K562 (cell line): ENCODE results near the gene PAX8. TPM values are rescaled to one million over a fixed set of nuclear protein-coding genes. Genes with fewer than 3 reads are reported as not detected.

Experiments
- ATAC-seq: fragments of 200-7000 bp; cut with Tn5 transposase; 3 replicates; pipeline ENCODE4 v1.9.1; 2020; ENCODE audit warnings: moderate library complexity
- BruUV-seq: library from RNA; stranded (reverse); fragments of 400-500 nt; replicated peaks from 2 replicates; lab custom pipeline; 2021; lab: Mats Ljungman, UMichigan
- CTCF ChIA-PET: fragments of 300-600 bp; formaldehyde crosslinking; extraction: SDS; loops from one replicate; lab custom pipeline; 2021; ENCODE audit warnings: low intra/inter-chr PET ratio; lab: Yijun Ruan, JAX
- POLR2A ChIA-PET: fragments of 300-600, 350-650 bp; sonication (Branson Sonifier 250); formaldehyde crosslinking; extraction: SDS; loops from one replicate; lab custom pipeline; 2021; ENCODE audit warnings: antibody characterized with exemption, inconsistent platforms; lab: Yijun Ruan, JAX
- DNase-seq, 4 experiments: peaks; one replicate each; pipeline versions ENCODE4 v3.0.0 to v3.0.0-alpha.2; 2011 to 2018; ENCODE audit warnings: low spot score in 3 of 4, mixed read lengths in 3 of 4; ENCODE audit errors: extremely low read depth in 1 of 4
- FAIRE-seq: peaks from 2 replicates; lab custom pipeline; 2011; peaks lifted over from hg19 to GRCh38; lab: Jason Lieb, UNC
- H2AFZ ChIP-seq: 2 replicates; pipeline ENCODE4 v1.6.0; 2011; ENCODE audit warnings: low read depth, low read length, control low read depth, inconsistent platforms
- H3K27ac ChIP-seq: fragments of 200-600 bp; 3 replicates; pipeline ENCODE4 v1.8.0; 2011; ENCODE audit warnings: low read depth, mild to moderate bottlenecking, control low read depth, inconsistent platforms, low read length, moderate library complexity, mixed read lengths; ENCODE audit errors: extremely low read depth
- H3K27me3 ChIP-seq, 2 experiments: fragments of 300-600 bp in 1 of 2; 2 replicates in 1 of 2; 3 replicates in 1 of 2; pipeline versions ENCODE4 v1.6.0 to v1.8.0; 2011; ENCODE audit warnings: inconsistent platforms in 2 of 2, low read length in 2 of 2, mild to moderate bottlenecking in 1 of 2, mixed read lengths in 1 of 2, moderate library complexity in 1 of 2; ENCODE audit not compliant: control insufficient read depth in 2 of 2, insufficient read depth in 2 of 2
- H3K36me3 ChIP-seq: fragments of 300-600 bp; 3 replicates; pipeline ENCODE4 v1.8.0; 2011; ENCODE audit warnings: mild to moderate bottlenecking, low read length, inconsistent platforms; ENCODE audit not compliant: control insufficient read depth, insufficient read depth
- H3K4me1 ChIP-seq, 2 experiments: fragments of 200-600 bp in 1 of 2; replicated peaks in 1 of 2; 2 replicates in 1 of 2; 3 replicates in 1 of 2; pipeline versions ENCODE4 v1.5.1 to v1.8.0; 2011; ENCODE audit warnings: inconsistent platforms in 2 of 2, low read length in 2 of 2, mild to moderate bottlenecking in 1 of 2, mixed read lengths in 1 of 2, moderate library complexity in 1 of 2; ENCODE audit not compliant: control insufficient read depth in 2 of 2, insufficient read depth in 2 of 2
- H3K4me2 ChIP-seq: 2 replicates; pipeline ENCODE4 v1.6.1; 2011; ENCODE audit warnings: low read length, control low read depth, inconsistent platforms, mixed read lengths; ENCODE audit not compliant: insufficient read depth
- H3K4me3 ChIP-seq: fragments of 200-600 bp; sonication (generic), shearing (Covaris generic); 2 replicates; pipeline ENCODE4 v1.5.1; 2016; ENCODE audit warnings: control low read depth, inconsistent platforms
- H3K79me2 ChIP-seq: fragments of 200-600 bp; 3 replicates; pipeline ENCODE4 v1.8.0; 2011; ENCODE audit warnings: low read length, inconsistent platforms; ENCODE audit not compliant: control insufficient read depth, insufficient read depth
- H3K9ac ChIP-seq, 2 experiments: 2 replicates each; pipeline versions ENCODE4 v1.6.0 to v1.6.1; 2011; ENCODE audit warnings: low read depth in 2 of 2, low read length in 2 of 2, control low read depth in 1 of 2, inconsistent platforms in 1 of 2, mild to moderate bottlenecking in 1 of 2, mixed read lengths in 1 of 2; ENCODE audit not compliant: insufficient read depth in 1 of 2
- H3K9me1 ChIP-seq: one replicate; pipeline ENCODE4 v1.6.0; 2011; ENCODE audit warnings: inconsistent platforms, mild to moderate bottlenecking, low read length, moderate library complexity; ENCODE audit not compliant: control insufficient read depth, insufficient read depth
- H3K9me3 ChIP-seq: replicated peaks from 2 replicates; pipeline ENCODE4 v1.5.1; 2011; ENCODE audit warnings: low read depth, low read length, inconsistent platforms; ENCODE audit not compliant: control insufficient read depth, insufficient read depth
- H4K20me1 ChIP-seq: replicated peaks from 2 replicates; pipeline ENCODE4 v1.6.1; 2011; ENCODE audit warnings: low read length, inconsistent platforms, mixed read lengths; ENCODE audit not compliant: control insufficient read depth, insufficient read depth
- ADNP ChIP-seq: fragments of 200-800 bp; sonication (Bioruptor generic); IDR thresholded peaks from 2 replicates; pipeline ENCODE4 v1.6.1; 2016; ENCODE audit warnings: missing genetic modification characterization, missing compliant biosample characterization
- C11orf30 ChIP-seq: fragments of 450-650 bp; IDR thresholded peaks from 2 replicates; pipeline ENCODE4 v1.6.1; 2016; ENCODE audit warnings: low read depth, mild to moderate bottlenecking
- MAFG ChIP-seq: fragments of 450-650 bp; conservative IDR thresholded peaks from 2 replicates; pipeline ENCODE4 v1.6.1; 2016; ENCODE audit warnings: missing genetic modification characterization, missing compliant biosample characterization
- NFE2 ChIP-seq: IDR thresholded peaks from 2 replicates; pipeline ENCODE4 v1.6.1; 2014; ENCODE audit warnings: antibody characterized with exemption, low read depth
- RBM25 ChIP-seq: fragments of 200-400 bp; formaldehyde crosslinking; IDR thresholded peaks from 2 replicates; pipeline ENCODE4 v1.6.1; 2018; ENCODE audit warnings: low read length, low read depth, moderate library complexity; ENCODE audit not compliant: severe bottlenecking
- SREBF1 ChIP-seq: fragments of 150-350 bp; IDR thresholded peaks from 2 replicates; pipeline ENCODE4 v1.6.1; 2014; ENCODE audit warnings: antibody characterized with exemption, low read depth, low read length, borderline replicate concordance
- WGBS: fragments of 100-300 bp; shearing (Covaris generic); methylation state at CpG from one replicate; pipeline ENCODE4 v1.1.6; 2016; ENCODE audit warnings: low coverage, mixed read lengths; ENCODE audit not compliant: insufficient coverage; ENCODE audit errors: missing lambda C conversion rate; 5-methylcytosine and 5-hydroxymethylcytosine counted together
- in situ Hi-C: fragments of 300-500 bp; cut with MboI; formaldehyde crosslinking; loops from 4 replicates; pipeline ENCODE4 v1.15.0; 2018; ENCODE audit warnings: inconsistent platforms, mixed read lengths
- intact Hi-C: fragments of 100-400 bp; cut with micrococcal nuclease; formaldehyde crosslinking; loops from 2 replicates; pipeline ENCODE4 v1.14.2; 2022
- polyA plus RNA-seq, 8 experiments: library from polyadenylated mRNA; depleted of rRNA in 4 of 8; stranded (reverse) in 5 of 8; unstranded in 3 of 8; fragments of >200 nt; fragmentation: Nextera tagmentation in 2 of 8; fragmentation: Illumina TruSeq in 1 of 8; extraction: Ambion mirVana in 2 of 8; extraction: Trizol in 1 of 8; gene quantifications; 2 replicates each; pipeline versions ENCODE4 v1.2.1 to v1.2.3, GENCODE V29; 2011 to 2014; ENCODE audit warnings: inconsistent platforms in 1 of 8, missing spikeins in 1 of 8
- total RNA-seq, 7 experiments: library from RNA; depleted of rRNA in 6 of 7; stranded (reverse); fragments of >200 nt in 6 of 7; fragmentation: Illumina TruSeq in 2 of 7; extraction: Trizol in 2 of 7; gene quantifications; 2 replicates each; pipeline versions ENCODE4 v1.2.1 to v1.2.3, GENCODE V29; 2011 to 2021; ENCODE audit warnings: low replicate concordance in 1 of 7
- TF ChIP-seq, protein P1 (sequence below): fragments of 250-450 bp; sonication (Bioruptor Pico); IDR thresholded peaks from 2 replicates; pipeline ENCODE4 v1.5.0; 2020; ENCODE audit warnings: mild to moderate bottlenecking, borderline replicate concordance

The PAX8 gene
- total and polyA plus RNA-seq, 9 of the 15 experiments (the other 6 are each of a cell fraction or from before 2014, with no cell fraction given) = 0.13 to 2.1 (median 0.51) TPM

DNA sequence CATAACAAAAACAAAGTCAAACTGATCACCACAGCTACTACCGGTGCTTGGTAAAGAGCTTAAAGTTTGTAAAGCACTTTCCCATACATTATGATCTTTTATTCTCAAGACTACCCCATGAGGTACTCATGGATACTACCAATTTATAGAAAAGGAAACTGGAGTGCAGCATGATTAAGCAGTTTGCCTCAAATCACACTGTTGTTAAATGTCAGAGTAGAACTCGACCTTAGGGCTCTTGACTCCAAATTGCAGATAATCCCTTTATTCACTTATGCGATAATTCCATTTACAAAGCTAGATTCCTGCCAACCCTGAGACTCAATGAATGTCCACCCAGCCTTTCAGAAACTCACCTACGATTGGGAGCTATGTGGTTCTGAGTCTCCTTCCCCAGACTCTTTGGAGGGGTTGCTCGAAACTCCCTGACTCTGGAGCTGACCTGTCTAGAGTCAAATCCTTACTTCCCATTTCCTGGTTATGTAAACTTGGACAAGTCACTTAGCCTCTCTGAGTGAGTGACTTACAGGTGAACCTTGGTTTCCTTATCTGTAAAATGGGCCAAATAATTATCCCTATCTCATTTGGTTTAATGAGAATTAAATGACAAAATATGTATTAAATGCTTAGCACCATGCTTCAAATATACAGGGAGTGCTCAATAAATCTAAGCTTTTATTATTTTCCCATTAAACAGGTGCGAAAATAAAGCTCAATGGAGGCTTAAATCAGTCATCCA, 57.6 kb downstream of the PAX8 start:
- BruUV-seq = no TSS peak
- no peaks in the 10 kb centered on the region for H3K79me2 ChIP-seq
- 0 out of 5 replicates have a peak, but pooled peaks cover 0 to 4% of the 10 kb centered on the region in 2 experiments for H3K27me3 ChIP-seq
- no peak overlapping the region for H3K9ac ChIP-seq
- no peaks in the 10 kb centered on the region for H3K9me1 ChIP-seq
- DNase-seq (no peak), ATAC-seq (no peak), FAIRE-seq (no peak)
- ChIA-PET POLR2A (interaction anchor here (0.6 to 1.7 kb wide), 7 partner anchors 10 to 101 kb away, joined by 3 to 7 read pairs (median 3); no protein-coding TSS in a partner anchor), CTCF (no interaction called here)
- intact Hi-C loops (no loop called here), in situ Hi-C loops (no loop called here)
- H3K27ac ChIP-seq = no peak overlapping the region
- H2AFZ ChIP-seq = no peak overlapping the region; the same call in 1 of the 2 replicates
- 0 out of 2 replicates have a peak, but pooled peaks have one; percentile 33 for TF ChIP-seq MAFG
- peak; percentile 28 for TF ChIP-seq RBM25
- peak; percentile 31; the same call in 1 of the 2 replicates for TF ChIP-seq C11orf30
- TF ChIP-seq, protein P1, sequence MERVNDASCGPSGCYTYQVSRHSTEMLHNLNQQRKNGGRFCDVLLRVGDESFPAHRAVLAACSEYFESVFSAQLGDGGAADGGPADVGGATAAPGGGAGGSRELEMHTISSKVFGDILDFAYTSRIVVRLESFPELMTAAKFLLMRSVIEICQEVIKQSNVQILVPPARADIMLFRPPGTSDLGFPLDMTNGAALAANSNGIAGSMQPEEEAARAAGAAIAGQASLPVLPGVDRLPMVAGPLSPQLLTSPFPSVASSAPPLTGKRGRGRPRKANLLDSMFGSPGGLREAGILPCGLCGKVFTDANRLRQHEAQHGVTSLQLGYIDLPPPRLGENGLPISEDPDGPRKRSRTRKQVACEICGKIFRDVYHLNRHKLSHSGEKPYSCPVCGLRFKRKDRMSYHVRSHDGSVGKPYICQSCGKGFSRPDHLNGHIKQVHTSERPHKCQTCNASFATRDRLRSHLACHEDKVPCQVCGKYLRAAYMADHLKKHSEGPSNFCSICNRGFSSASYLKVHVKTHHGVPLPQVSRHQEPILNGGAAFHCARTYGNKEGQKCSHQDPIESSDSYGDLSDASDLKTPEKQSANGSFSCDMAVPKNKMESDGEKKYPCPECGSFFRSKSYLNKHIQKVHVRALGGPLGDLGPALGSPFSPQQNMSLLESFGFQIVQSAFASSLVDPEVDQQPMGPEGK (CRISPR knock-in tag) = no peak
- peak; percentile 63; the same call in 1 of the 2 replicates for TF ChIP-seq ADNP (tag)
- peak; percentile 52 for TF ChIP-seq NFE2
- TF ChIP-seq SREBF1 = no peak
- no peak overlapping the region for H3K4me3 ChIP-seq
- H3K4me1 ChIP-seq = peaks cover 10% of the 10 kb centered on the region in 2 experiments; a peak in 4 of 5 replicates
- H3K36me3 ChIP-seq = no peaks in the 10 kb centered on the region
- H3K4me2 ChIP-seq = no peak overlapping the region
- no peaks in the 10 kb centered on the region for H3K9me3 ChIP-seq
- WGBS = 51% methylated on average over 6 of the region's 6 CpGs
- H4K20me1 ChIP-seq = no peaks in the 10 kb centered on the region
